ENCODE measurements around the gene OTULIN.
A peak's percentile ranks its signal among the peaks of the same experiment; 100 is the strongest.

OTULIN gene

GRCh38 chr5:14664270-14665100 is at the start of gene OTULIN:
OTULIN (plus strand) TSS chr5:14664718; CDS start chr5:14664826, 108 bp downstream.
- DNase-seq, result peak; percentile 89

GRCh38 chr5:14615365-14615764 is 49.2 kb upstream of the OTULIN start:
- no peak for DNase-seq

GRCh38 chr5:14617441-14617840 is 47.1 kb upstream of the OTULIN start:
- DNase-seq, result no peak

GRCh38 chr5:14627270-14627669 is 37.2 kb upstream of the OTULIN start:
- DNase-seq, result no peak

GRCh38 chr5:14628346-14628745 is 36.2 kb upstream of the OTULIN start:
- peak; percentile 67 for DNase-seq

GRCh38 chr5:14630671-14631070 is 33.8 kb upstream of the OTULIN start:
- no peak for DNase-seq

GRCh38 chr5:14635656-14636055 is 28.9 kb upstream of the OTULIN start:
- DNase-seq, result no peak

GRCh38 chr5:14640765-14641164 is 23.8 kb upstream of the OTULIN start:
- DNase-seq, result no peak

GRCh38 chr5:14644623-14645237 is 19.8 kb upstream of the OTULIN start:
- DNase-seq, result no peak

- DNase-seq, result no peak
These were observed 14.5 kb upstream of the OTULIN start for GRCh38 chr5:14650052-14650451.

GRCh38 chr5:14655146-14655741 is 9.3 kb upstream of the OTULIN start:
- DNase-seq, result no peak

- no peak for DNase-seq
These were observed 7.6 kb upstream of the OTULIN start for GRCh38 chr5:14656898-14657297.

- no peak for DNase-seq
These were observed 4.5 kb upstream of the OTULIN start for GRCh38 chr5:14659821-14660607.

GRCh38 chr5:14660833-14661232 is 3.7 kb upstream of the OTULIN start:
- DNase-seq, result no peak

- no peak for DNase-seq
These were observed 1.7 kb upstream of the OTULIN start for GRCh38 chr5:14662721-14663260.

- peak; percentile 26 for DNase-seq
These were observed 716 bp upstream of the OTULIN start for GRCh38 chr5:14663734-14664269.

- peak; percentile 34 for DNase-seq
These were observed 744 bp downstream of the OTULIN start for GRCh38 chr5:14665101-14665822.

- peak; percentile 73 for DNase-seq
These were observed 1.4 kb downstream of the OTULIN start for GRCh38 chr5:14665949-14666348.

GRCh38 chr5:14666357-14666756 is 1.8 kb downstream of the OTULIN start:
- DNase-seq, result no peak

- no peak for DNase-seq
These were observed 2.8 kb downstream of the OTULIN start for GRCh38 chr5:14667290-14667689.

- DNase-seq, result no peak
These were observed 3.3 kb downstream of the OTULIN start for GRCh38 chr5:14667770-14668169.

GRCh38 chr5:14668181-14668591 is 3.7 kb downstream of the OTULIN start:
- DNase-seq, result no peak
